ENCODE measurements around the gene MNX1.

MNX1 gene

DNA sequence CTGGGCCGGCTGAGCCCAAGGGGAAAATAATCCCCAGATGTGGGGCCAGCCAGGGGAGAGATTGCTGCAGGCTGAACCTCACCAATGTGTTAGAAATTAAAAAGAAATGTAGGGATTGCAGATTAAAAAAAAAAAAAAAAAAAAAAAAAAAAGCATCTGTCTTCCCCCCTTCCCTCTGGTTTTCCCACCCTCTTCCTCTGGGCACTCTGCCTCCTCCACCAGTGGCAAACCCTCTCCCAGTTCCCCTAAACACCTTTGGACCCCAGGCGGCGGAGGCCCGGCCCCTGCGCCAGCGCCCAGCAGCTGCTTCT is 7.1 kb downstream of the MNX1 start:
- H3K36me3 Mint-ChIP-seq, result peaks cover 4% of the 10 kb centered on the region
- H3K4me1 Mint-ChIP-seq, result peaks cover 21% of the 10 kb centered on the region
- no peak overlapping the region for H3K4me3 Mint-ChIP-seq
- ATAC-seq (no peak), DNase-seq (ENCODE audit: low spot score in 2 of 2) (no peak)
- H3K27ac Mint-ChIP-seq, result no peak overlapping the region
- no peaks in the 10 kb centered on the region for H3K9me3 Mint-ChIP-seq

GRCh38 chr7:157002819-157003421 is 7.5 kb downstream of the MNX1 start:
- ATAC-seq, result no peak
- Mint-ChIP-seq H3K4me3 (no peak overlapping the region), H3K27ac (no peak overlapping the region), H3K36me3 (peaks cover 4% of the 10 kb centered on the region), H3K9me3 (no peaks in the 10 kb centered on the region), H3K4me1 (peaks cover 21% of the 10 kb centered on the region)
- no peak for DNase-seq (ENCODE audit: low spot score in 2 of 2)

GRCh38 chr7:157001920-157002818 is 8.3 kb downstream of the MNX1 start:
- H3K4me1 Mint-ChIP-seq, result peaks cover 21% of the 10 kb centered on the region
- DNase-seq (ENCODE audit: low spot score in 2 of 2) (no peak), ATAC-seq (no peak)
- H3K9me3 Mint-ChIP-seq, result no peaks in the 10 kb centered on the region
- no peak overlapping the region for H3K27ac Mint-ChIP-seq
- peaks cover 4% of the 10 kb centered on the region for H3K36me3 Mint-ChIP-seq
- no peak overlapping the region for H3K4me3 Mint-ChIP-seq

DNA sequence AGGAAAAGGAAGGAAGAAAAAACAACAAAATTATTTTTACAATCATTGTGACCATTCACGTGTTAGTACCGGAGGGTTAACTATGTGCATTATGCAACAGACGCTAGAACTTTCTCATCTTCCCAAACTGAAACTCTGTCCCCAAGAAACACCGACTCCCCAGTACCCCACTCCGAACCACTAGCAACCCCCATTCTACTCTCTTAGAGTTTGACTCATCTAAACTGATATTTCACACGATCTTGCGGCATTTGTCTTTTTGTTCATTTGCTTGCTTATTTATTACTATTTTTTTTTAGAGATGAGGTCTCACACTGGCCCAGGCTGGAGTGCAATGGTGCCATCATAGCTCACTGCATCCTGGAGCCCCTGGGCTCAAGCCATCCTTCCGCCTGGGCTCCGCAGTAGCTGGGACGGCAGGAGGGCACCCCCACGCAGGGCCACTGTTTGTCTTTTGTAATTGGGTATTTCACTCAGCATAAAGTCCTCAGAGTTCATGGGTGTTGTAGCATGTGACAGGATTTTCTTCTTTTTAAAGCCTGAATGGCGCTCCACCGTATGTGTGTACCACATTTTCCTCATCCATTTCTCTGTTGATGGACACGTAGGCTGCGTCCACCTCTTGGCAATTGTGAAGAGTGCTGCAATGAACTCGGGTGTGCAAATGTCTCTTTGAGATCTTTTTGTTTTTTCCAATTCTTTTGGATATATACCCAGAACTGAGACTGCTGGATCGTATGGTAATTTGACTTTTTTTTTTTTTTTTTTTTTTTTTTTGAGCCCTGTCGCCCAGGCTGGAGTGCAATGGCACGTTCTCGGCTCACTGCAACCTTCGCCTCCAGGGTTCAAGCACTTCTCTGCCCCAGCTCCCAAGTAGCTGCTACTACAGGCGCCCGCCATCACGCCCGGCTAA is 9.5 kb downstream of the MNX1 start:
- Mint-ChIP-seq H3K9me3 (no peaks in the 10 kb centered on the region), H3K36me3 (peaks cover 4% of the 10 kb centered on the region), H3K4me1 (peaks cover 21% of the 10 kb centered on the region), H3K27ac (no peak overlapping the region), H3K4me3 (peak overlapping the region; percentile 55)
- no peak for ATAC-seq
- DNase-seq (ENCODE audit: low spot score in 2 of 2), result peak in 1 of 2 donors; percentile 42

DNA sequence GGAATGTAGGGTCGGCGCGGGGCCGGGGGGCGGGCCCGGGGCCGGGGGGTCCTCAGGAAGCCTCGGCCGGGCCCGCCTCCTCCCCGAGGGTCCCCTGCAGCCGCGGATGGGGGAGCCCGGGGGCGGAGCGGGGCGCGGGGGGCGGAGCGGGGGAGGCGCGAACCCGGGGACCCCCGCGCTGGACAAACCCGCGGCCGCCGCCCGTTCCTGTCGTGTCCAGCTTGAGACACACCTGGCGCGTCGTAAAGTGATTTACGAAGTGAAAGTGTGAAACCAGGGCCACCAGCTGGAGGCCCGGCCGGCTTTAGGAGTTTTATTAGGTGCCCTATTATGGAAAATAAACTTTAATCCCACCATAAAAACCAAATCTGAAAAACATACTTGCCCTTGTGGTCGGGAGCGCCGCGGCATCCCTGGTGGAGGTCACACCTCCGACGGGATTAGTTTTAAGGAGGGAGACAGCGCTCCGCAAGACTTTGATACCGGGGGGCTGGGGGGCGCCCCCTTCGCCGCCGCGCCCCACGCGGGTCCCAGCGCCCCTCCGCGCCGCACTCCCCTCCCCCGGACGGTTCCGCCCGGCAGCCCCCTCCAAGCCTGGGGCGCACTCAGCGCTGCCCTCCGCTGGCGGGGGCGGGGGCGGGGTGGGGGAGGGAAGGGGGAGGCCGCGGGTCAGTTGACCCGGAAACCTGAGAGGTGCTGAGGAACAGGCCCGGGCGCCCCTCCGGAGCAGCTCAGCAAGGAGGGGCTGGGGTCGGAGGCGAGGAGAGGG is 10.3 kb downstream of the MNX1 start:
- DNase-seq (ENCODE audit: low spot score in 2 of 2), result no peak
- H3K4me1 Mint-ChIP-seq, result peaks cover 21% of the 10 kb centered on the region

DNA sequence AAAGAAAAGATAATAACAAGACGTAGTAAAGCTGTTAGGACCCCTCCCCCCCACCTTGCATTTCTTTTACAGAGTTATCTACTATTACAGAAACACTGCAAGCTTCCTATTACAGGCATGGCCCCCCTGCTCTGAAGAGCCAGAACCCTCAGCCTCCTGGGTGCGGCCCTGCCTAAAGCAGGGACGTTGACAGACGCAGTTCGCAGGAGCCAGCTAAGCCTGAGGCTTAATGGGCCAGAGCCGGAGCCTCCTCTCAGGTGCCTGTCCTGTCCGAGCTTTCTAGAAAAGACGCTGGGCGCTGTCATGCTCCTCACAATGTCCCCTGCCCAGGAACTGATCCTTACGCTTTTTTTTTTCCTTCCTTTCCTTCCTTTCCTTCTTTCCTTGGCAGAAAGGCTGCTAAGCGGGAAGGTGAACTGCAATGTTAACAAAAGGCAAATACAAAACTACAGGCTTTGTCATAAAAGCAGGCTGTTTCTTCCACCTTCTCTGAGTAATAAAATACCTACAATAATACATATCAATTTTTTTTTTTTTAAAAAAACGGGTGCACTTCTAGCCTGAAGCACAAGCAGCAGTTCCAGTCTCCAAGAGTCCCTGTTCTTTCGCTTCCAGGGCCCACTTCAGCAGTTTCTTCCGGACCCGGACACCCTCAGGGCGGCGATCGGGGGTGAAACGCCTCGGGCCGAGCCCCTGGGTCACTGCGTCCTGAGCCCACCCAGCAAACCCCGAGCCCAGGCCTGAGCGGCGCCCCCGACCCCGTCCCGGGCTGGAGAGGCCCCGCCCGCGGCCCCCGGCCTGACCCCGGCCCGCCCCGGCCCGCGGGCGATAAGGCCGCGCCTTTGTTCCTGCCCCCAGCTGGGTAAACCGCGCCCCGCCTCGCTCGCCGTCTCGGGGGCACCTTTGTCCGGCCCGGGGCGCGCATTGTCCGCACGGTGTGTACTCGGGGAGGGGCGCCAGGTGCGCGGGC is 11.2 kb downstream of the MNX1 start:
- ATAC-seq (no peak), DNase-seq (ENCODE audit: low spot score in 2 of 2) (no peak)
- peaks cover 21% of the 10 kb centered on the region for H3K4me1 Mint-ChIP-seq
- peaks cover 4% of the 10 kb centered on the region for H3K36me3 Mint-ChIP-seq
- H3K27ac Mint-ChIP-seq, result no peak overlapping the region
- H3K9me3 Mint-ChIP-seq, result no peaks in the 10 kb centered on the region
- peak overlapping the region; percentile 55 for H3K4me3 Mint-ChIP-seq

More for the DNA sequence above, 10.3 kb downstream of the MNX1 start:
- Mint-ChIP-seq H3K9me3 (no peaks in the 10 kb centered on the region), H3K27ac (no peak overlapping the region), H3K36me3 (peaks cover 4% of the 10 kb centered on the region), H3K4me3 (peak overlapping the region; percentile 55)
- ATAC-seq, result no peak

DNA sequence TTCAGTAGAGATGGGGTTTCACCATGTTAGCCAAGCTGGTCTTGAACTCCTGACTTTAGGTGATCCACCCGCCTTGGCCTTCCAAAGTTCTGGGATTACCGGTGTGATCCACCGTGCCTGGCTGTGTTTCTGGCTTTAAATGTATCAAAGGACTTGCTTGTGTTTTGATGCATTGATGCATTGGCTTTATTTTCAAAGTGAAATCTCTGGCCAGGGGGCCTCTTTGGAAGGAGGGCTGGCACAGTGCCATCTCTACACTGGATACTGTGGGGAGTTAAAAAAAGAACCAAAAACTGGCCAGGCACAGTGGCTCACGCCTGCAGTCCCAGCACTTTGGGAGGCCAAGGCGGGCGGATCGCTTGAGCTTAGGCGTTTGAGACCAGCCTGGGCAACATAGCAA is 16.0 kb downstream of the MNX1 start:
- Mint-ChIP-seq H3K4me3 (no peak overlapping the region), H3K36me3 (no peaks in the 10 kb centered on the region), H3K4me1 (no peaks in the 10 kb centered on the region), H3K27ac (no peak overlapping the region), H3K9me3 (no peaks in the 10 kb centered on the region)
- no peak for DNase-seq (ENCODE audit: low spot score in 2 of 2)
- ATAC-seq, result no peak

DNA sequence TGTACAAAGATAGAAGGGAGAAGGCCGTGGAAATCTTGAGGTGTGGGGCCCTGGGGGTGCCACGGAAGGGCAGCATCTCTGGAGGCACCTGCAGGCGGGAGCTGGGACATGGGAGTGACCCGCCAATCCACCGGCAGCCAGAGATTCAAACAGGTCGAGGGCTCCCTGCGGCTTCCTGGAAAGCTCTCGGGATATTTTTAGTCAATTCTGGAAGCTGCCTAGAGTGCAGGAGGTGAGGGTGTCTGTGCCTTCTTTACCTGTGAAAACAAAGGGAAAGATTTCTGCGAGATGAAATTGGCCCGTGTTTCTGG is 16.6 kb downstream of the MNX1 start:
- no peak overlapping the region for H3K4me3 Mint-ChIP-seq
- ATAC-seq, result no peak
- no peak for DNase-seq (ENCODE audit: low spot score in 2 of 2)
- H3K27ac Mint-ChIP-seq, result no peak overlapping the region
- H3K4me1 Mint-ChIP-seq, result no peaks in the 10 kb centered on the region
- H3K9me3 Mint-ChIP-seq, result no peaks in the 10 kb centered on the region
- H3K36me3 Mint-ChIP-seq, result no peaks in the 10 kb centered on the region

DNA sequence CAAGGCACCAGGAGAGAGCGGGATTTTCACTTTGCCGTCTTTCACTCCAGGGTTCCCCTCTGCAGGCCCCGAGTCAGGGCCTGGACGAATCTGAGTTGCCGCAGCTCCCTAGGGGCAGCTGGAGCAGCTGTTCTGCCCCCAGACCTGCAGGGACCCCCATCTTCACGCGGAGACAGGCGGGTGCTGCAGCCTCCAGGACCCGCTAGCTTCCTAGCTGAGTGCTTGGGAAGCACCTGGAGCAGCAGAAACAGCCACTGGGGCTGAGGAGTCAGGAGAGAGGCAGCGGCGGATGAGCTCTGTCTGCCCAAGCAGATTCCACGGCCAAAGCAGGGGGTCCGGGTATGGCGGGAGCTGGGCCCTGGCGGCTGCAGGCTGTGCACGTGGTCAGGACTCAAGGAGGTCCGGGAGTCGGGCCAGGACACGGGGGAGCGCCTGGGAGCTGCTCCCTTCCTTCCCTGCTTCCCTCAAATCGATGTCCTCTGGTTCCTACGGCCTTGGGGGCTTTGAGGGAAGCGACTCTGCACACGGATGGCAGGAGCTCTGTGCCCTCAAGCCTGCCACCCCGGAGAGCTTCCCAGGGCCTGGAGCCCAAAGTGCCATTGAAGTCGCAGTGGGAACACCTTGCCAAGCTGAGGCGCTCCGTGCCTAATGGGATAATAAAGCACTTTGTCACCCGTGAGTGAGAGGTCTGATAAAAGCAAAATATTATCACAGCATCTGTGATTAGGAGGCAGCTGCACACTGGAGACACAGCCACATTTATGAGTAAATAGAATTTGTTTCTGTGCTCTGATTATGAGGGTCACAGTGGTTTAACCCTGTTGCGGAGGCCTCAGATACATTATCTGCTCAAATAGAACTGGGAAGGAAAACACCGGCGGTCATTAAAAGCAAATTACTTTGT is 17.2 kb downstream of the MNX1 start:
- DNase-seq (ENCODE audit: low spot score in 2 of 2), result no peak
- Mint-ChIP-seq H3K9me3 (no peaks in the 10 kb centered on the region), H3K4me3 (no peak overlapping the region), H3K4me1 (no peaks in the 10 kb centered on the region), H3K27ac (no peak overlapping the region), H3K36me3 (no peaks in the 10 kb centered on the region)
- ATAC-seq, result no peak

DNA sequence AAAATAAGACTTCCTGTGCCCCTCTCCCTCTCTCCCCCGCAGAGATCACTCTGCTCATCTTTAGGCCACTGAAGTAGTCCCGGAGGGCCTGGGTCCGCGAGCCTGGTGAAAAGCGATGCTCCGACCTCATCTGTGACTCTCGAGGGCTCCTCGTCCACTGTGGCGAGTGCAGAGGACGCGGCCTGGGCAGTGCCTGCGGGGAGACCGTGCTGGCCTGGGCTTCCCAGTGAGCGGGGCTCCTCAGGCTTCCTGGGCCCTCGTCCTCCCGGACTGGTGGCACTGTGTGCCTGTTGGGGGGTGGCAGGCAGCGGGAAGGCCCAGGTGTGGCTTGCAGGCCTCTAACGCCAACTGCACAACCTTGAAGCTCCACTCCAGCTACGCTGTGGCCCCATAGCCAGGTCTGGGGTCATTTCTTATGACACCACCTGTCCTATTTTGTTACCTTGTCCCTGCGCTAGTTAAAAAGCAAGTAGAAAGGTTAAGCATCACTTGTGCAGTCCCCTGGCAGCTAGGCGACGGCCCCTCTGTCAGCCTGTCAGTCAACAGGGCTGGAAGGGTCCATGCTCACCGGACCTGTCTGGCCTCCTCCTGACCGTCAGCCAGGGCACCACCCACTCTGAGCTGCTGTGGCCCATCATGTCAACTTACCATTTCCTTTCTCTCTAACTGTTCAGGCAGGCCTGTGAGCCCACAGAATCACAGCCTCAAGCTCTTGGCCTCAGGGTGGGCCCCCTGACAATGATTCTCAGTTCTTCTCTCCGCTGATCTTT is 20.5 kb downstream of the MNX1 start:
- no peak overlapping the region for H3K4me3 Mint-ChIP-seq
- no peaks in the 10 kb centered on the region for H3K36me3 Mint-ChIP-seq
- ATAC-seq (no peak), DNase-seq (ENCODE audit: low spot score in 2 of 2) (no peak)
- no peak overlapping the region for H3K27ac Mint-ChIP-seq
- no peaks in the 10 kb centered on the region for H3K9me3 Mint-ChIP-seq
- H3K4me1 Mint-ChIP-seq, result no peaks in the 10 kb centered on the region

DNA sequence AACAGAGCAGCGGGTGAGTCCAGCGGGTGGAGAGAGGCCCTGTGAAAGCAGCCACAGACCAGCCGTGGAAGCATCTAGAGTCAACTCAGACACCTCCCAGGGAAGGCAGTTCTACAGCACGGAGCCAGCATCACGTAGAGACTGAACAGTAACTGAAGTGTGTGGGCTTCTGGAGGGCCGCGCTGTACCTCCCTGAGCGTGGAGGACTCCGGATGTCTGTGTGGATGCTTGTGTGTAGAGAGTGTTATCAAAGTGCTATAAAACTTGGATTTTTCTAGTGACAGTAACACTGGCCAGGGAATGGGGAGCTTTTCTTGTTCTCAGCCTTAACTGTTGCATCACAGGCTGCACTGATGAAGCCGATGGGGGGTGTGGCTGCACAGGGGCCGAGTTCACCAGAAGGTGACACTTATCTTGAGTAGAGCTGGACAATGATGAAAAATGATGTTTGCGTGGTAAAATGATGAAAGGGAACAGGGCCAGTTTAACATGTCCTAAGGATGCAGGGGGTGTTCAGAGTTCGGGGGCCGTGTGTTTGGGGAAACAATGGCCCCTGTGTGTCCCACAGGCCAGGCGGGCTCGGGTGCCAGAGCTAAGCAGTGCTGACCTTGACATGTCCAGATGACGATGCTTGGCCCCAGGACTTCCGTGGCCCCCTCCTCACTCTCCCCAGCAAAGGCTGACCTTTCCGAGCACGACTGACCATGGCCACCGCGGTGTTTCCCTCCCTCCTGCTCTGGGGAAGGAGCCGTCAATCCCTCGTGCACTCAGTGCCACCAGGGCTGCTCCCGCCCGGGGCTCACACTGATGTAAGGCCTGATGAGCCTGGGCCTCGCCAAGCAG is 21.9 kb downstream of the MNX1 start:
- no peak overlapping the region for H3K4me3 Mint-ChIP-seq
- H3K9me3 Mint-ChIP-seq, result no peaks in the 10 kb centered on the region
- ATAC-seq (no peak), DNase-seq (ENCODE audit: low spot score in 2 of 2) (no peak)
- no peaks in the 10 kb centered on the region for H3K4me1 Mint-ChIP-seq
- H3K36me3 Mint-ChIP-seq, result no peaks in the 10 kb centered on the region
- H3K27ac Mint-ChIP-seq, result no peak overlapping the region

DNA sequence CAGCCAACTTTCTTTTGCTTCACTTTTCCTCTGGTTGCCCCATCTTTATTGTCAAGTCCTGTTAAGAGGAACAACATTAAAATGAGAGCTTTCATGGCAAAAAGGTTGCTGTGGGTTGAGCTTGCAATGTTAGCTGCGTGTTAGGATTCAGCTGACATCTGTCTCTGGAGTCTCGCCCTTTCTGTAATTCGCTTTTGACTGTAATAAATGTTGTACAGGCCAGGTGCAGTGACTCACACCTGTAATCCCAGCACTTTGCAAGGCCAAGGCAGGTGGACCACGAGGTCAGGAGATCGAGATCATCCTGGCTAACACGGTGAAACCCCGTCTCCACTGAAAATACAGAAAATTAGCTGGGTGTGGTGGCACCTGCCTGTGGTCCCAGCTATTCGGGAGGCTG is 24.1 kb downstream of the MNX1 start:
- H3K9me3 Mint-ChIP-seq, result no peaks in the 10 kb centered on the region
- ATAC-seq, result no peak
- no peak for DNase-seq (ENCODE audit: low spot score in 2 of 2)
- H3K27ac Mint-ChIP-seq, result no peak overlapping the region
- H3K4me3 Mint-ChIP-seq, result no peak overlapping the region
- peaks cover 5% of the 10 kb centered on the region for H3K36me3 Mint-ChIP-seq
- H3K4me1 Mint-ChIP-seq, result no peaks in the 10 kb centered on the region
